Stomach (tissue), 4 donors: Measurements from ENCODE around the gene LY86.

Experiments
- POLR2A ChIP-seq, 4 donors: fragments of 450-650 bp; IDR thresholded peaks; one replicate each; pipeline ENCODE4 v1.6.1; 2016; ENCODE audit warnings: antibody characterized with exemption in 4 of 4, control low read depth in 2 of 4, mild to moderate bottlenecking in 1 of 4, moderate library complexity in 1 of 4
- TF ChIP-seq, protein P1 (sequence below), 7 experiments: fragments of 450-650 bp in 4 of 7; fragments of 200-600 bp in 3 of 7; sonication (generic) in 3 of 7; IDR thresholded peaks; one replicate each; pipeline ENCODE4 v1.5.1; 2016 to 2019; ENCODE audit warnings: antibody characterized with exemption in 7 of 7, control low read depth in 2 of 7, mild to moderate bottlenecking in 1 of 7

DNA sequence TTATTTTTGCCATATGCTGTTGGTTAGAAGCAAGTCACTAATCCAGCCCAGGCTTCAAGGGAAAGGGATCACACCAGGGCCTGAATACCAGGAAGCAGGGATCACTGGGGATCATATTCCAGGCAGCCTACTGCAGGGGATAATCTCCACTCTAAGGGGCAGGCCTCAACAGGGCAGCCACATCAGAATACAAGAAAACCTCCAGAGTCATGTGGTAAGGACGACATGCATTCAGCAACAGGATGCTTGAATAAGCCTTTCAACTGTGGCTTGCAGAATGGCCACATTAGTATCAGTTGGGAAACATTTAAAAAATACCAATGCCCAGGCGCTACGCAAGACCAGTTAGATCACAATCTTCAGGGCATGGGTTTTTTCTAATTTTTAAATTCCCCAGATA is 109.1 kb downstream of the LY86 start:
- TF ChIP-seq POLR2A (IDR thresholded peaks at IDR 0.05): no peak
- TF ChIP-seq, protein P1, sequence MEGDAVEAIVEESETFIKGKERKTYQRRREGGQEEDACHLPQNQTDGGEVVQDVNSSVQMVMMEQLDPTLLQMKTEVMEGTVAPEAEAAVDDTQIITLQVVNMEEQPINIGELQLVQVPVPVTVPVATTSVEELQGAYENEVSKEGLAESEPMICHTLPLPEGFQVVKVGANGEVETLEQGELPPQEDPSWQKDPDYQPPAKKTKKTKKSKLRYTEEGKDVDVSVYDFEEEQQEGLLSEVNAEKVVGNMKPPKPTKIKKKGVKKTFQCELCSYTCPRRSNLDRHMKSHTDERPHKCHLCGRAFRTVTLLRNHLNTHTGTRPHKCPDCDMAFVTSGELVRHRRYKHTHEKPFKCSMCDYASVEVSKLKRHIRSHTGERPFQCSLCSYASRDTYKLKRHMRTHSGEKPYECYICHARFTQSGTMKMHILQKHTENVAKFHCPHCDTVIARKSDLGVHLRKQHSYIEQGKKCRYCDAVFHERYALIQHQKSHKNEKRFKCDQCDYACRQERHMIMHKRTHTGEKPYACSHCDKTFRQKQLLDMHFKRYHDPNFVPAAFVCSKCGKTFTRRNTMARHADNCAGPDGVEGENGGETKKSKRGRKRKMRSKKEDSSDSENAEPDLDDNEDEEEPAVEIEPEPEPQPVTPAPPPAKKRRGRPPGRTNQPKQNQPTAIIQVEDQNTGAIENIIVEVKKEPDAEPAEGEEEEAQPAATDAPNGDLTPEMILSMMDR (IDR thresholded peaks at IDR 0.05): no peak
